ENCODE measurements around the gene SRD5A1.

The SRD5A1 gene

GRCh38 chr5:6676702-6677101 lies 43.5 kb downstream of the SRD5A1 start:
- TF ChIP-seq CTCF (conservative IDR thresholded peaks at IDR 0.05; ENCODE audit: low read depth, low read length): no peak
- no peak overlapping the region for H3K4me3 ChIP-seq (ENCODE audit: low read depth, low read length)
- DNase-seq (ENCODE audit: low read depth): no peak

- H3K4me3 ChIP-seq (ENCODE audit: low read depth, low read length): no peak overlapping the region
- no peak for DNase-seq (ENCODE audit: low read depth)
- no peak for TF ChIP-seq CTCF (conservative IDR thresholded peaks at IDR 0.05; ENCODE audit: low read depth, low read length)
These were observed 45.1 kb downstream of the SRD5A1 start for GRCh38 chr5:6678385-6678784.

- TF ChIP-seq CTCF (conservative IDR thresholded peaks at IDR 0.05; ENCODE audit: low read depth, low read length): no peak
- H3K4me3 ChIP-seq (ENCODE audit: low read depth, low read length): no peak overlapping the region
- no peak for DNase-seq (ENCODE audit: low read depth)
These were observed 47.7 kb downstream of the SRD5A1 start for GRCh38 chr5:6680922-6681321.

- no peak overlapping the region for H3K4me3 ChIP-seq (ENCODE audit: low read depth, low read length)
- no peak for TF ChIP-seq CTCF (conservative IDR thresholded peaks at IDR 0.05; ENCODE audit: low read depth, low read length)
- DNase-seq (ENCODE audit: low read depth): no peak
These were observed 48.4 kb downstream of the SRD5A1 start for GRCh38 chr5:6681682-6682081.

- TF ChIP-seq CTCF (conservative IDR thresholded peaks at IDR 0.05; ENCODE audit: low read depth, low read length): no peak
- no peak for DNase-seq (ENCODE audit: low read depth)
These were observed 49.0 kb downstream of the SRD5A1 start for GRCh38 chr5:6682239-6682638.

GRCh38 chr5:6683241-6683640 lies 50.0 kb downstream of the SRD5A1 start:
- no peak for DNase-seq (ENCODE audit: low read depth)
- TF ChIP-seq CTCF (conservative IDR thresholded peaks at IDR 0.05; ENCODE audit: low read depth, low read length): no peak
- no peak overlapping the region for H3K4me3 ChIP-seq (ENCODE audit: low read depth, low read length)

More at GRCh38 chr5:6682239-6682638, 49.0 kb downstream of the SRD5A1 start:
- H3K4me3 ChIP-seq (ENCODE audit: low read depth, low read length): no peak overlapping the region

GRCh38 chr5:6684075-6684474 lies 50.8 kb downstream of the SRD5A1 start:
- TF ChIP-seq CTCF (conservative IDR thresholded peaks at IDR 0.05; ENCODE audit: low read depth, low read length): no peak
- H3K4me3 ChIP-seq (ENCODE audit: low read depth, low read length): no peak overlapping the region
- DNase-seq (ENCODE audit: low read depth): no peak

Data from choroid plexus epithelial cell (primary cell).